Smooth muscle cell (in vitro differentiated cells): Measurements from ENCODE around the gene UCK2. TPM values are rescaled to one million over a fixed set of nuclear protein-coding genes. Genes with fewer than 3 reads are reported as not detected.

Source experiments
- DNase-seq: peaks from one replicate; lab custom pipeline; 2025; ENCODE audit not compliant: unreplicated experiment; lab: John Stamatoyannopoulos, UW
- H2AFZ ChIP-seq: fragments of 200-600 bp; sonication (generic); 2 replicates; pipeline ENCODE4 v1.6.0; 2016; ENCODE audit warnings: antibody characterized with exemption, low read depth, mild to moderate bottlenecking
- H3F3A ChIP-seq: fragments of 200-600 bp; sonication (generic); 2 replicates; pipeline ENCODE4 v1.6.0; 2017; ENCODE audit warnings: antibody characterized with exemption, low read depth
- H3K27ac ChIP-seq: fragments of 200-600 bp; sonication (generic); 2 replicates; pipeline ENCODE4 v1.5.1; 2016; ENCODE audit warnings: low read depth, mild to moderate bottlenecking
- H3K27me3 ChIP-seq: fragments of 200-600 bp; sonication (generic); 2 replicates; pipeline ENCODE4 v1.6.1; 2016; ENCODE audit warnings: low read depth, mild to moderate bottlenecking
- H3K36me3 ChIP-seq: fragments of 200-600 bp; sonication (generic); 2 replicates; pipeline ENCODE4 v1.5.1; 2016; ENCODE audit warnings: low read depth
- H3K4me1 ChIP-seq: fragments of 200-600 bp; sonication (generic); 2 replicates; pipeline ENCODE4 v1.5.1; 2016; ENCODE audit warnings: low read depth
- H3K4me2 ChIP-seq: fragments of 200-600 bp; sonication (generic); 2 replicates; pipeline ENCODE4 v1.6.0; 2016; ENCODE audit warnings: mild to moderate bottlenecking
- H3K4me3 ChIP-seq: fragments of 200-600 bp; sonication (generic); 2 replicates; pipeline ENCODE4 v1.5.1; 2016; ENCODE audit warnings: mild to moderate bottlenecking
- H3K79me2 ChIP-seq: fragments of 200-600 bp; sonication (generic); 2 replicates; pipeline ENCODE4 v1.6.0; 2016; ENCODE audit warnings: low read depth, mild to moderate bottlenecking
- H3K9ac ChIP-seq: fragments of 200-600 bp; sonication (generic); 2 replicates; pipeline ENCODE4 v1.6.0; 2016; ENCODE audit warnings: low read depth
- H3K9me3 ChIP-seq: fragments of 200-600 bp; sonication (generic); replicated peaks from 2 replicates; pipeline ENCODE4 v1.5.1; 2016; ENCODE audit warnings: low read depth
- H4K20me1 ChIP-seq: fragments of 200-600 bp; sonication (generic); 2 replicates; pipeline ENCODE4 v1.6.0; 2016; ENCODE audit warnings: low read depth
- WGBS: methylation state at CpG from one replicate; pipeline ENCODE4 v1.1.7; 2016; ENCODE audit warnings: low lambda C conversion rate; 5-methylcytosine and 5-hydroxymethylcytosine counted together
- polyA plus RNA-seq: library from polyadenylated mRNA; unstranded; fragments of >200 nt; fragmentation: Nextera tagmentation; extraction: Ambion mirVana; gene quantifications from 2 replicates; pipeline ENCODE4 v1.2.1, GENCODE V29; 2016
- total RNA-seq: library from RNA; depleted of rRNA; stranded (reverse); fragments of >200 nt; gene quantifications from 2 replicates; pipeline ENCODE4 v1.2.3, GENCODE V29; 2014
- TF ChIP-seq, protein P1 (sequence below): fragments of 200-600 bp; sonication (generic); IDR thresholded peaks from 2 replicates; pipeline ENCODE4 v1.5.1; 2017; ENCODE audit warnings: borderline replicate concordance, mild to moderate bottlenecking, antibody characterized with exemption; ENCODE audit not compliant: insufficient read depth, poor library complexity, severe bottlenecking

UCK2 gene
- total and polyA plus RNA-seq, 2 experiments from 2014 or later: 32.6 to 39.5 TPM

DNA sequence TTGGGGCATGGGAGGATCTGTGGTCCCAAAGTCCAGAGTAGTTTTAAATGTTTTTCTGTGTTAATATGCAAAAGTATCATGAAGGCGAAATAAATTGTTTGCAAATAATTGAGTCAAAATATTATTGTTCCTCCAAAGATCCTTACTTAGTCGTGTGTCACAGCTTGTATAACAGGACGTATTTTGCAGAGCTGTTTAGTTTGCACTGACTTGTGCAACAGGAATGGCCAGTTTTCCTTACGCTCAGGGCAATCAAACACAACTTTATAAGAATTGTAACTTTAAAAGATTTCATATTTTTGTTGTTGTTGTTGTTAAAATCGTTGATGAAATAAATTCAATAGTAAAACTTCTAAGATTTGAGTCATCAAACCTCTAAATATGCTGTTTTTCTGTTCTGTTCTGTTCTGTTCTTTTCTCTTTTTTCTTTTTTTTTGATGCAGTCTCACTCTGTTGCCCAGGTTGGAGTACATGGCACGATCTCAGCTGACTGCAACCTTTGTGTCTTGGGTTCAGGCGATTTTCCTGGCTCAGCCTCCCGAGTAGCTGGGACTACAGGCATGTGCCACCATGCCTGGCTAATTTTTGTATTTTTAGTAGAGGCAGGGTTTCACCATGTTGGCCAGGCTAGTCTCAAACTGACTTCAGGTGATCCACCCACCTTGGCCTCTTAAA, 60.6 kb downstream of the UCK2 start:
- Histone ChIP-seq H3K4me3 (no peak overlapping the region), H4K20me1 (no peaks in the 10 kb centered on the region), H2AFZ (no peak overlapping the region), H3K27ac (no peak overlapping the region), H3K4me2 (no peak overlapping the region), H3K27me3 (no peaks in the 10 kb centered on the region), H3K79me2 (peaks cover 52% of the 10 kb centered on the region), H3K9ac (no peak overlapping the region), H3K4me1 (peaks cover 6% of the 10 kb centered on the region), H3K36me3 (no peaks in the 10 kb centered on the region), H3K9me3 (no peaks in the 10 kb centered on the region), H3F3A (no peaks in the 10 kb centered on the region)
- WGBS: 84% methylated on average over 8 of the region's 8 CpGs
- TF ChIP-seq, protein P1, sequence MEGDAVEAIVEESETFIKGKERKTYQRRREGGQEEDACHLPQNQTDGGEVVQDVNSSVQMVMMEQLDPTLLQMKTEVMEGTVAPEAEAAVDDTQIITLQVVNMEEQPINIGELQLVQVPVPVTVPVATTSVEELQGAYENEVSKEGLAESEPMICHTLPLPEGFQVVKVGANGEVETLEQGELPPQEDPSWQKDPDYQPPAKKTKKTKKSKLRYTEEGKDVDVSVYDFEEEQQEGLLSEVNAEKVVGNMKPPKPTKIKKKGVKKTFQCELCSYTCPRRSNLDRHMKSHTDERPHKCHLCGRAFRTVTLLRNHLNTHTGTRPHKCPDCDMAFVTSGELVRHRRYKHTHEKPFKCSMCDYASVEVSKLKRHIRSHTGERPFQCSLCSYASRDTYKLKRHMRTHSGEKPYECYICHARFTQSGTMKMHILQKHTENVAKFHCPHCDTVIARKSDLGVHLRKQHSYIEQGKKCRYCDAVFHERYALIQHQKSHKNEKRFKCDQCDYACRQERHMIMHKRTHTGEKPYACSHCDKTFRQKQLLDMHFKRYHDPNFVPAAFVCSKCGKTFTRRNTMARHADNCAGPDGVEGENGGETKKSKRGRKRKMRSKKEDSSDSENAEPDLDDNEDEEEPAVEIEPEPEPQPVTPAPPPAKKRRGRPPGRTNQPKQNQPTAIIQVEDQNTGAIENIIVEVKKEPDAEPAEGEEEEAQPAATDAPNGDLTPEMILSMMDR: no peak
- DNase-seq: no peak

DNA sequence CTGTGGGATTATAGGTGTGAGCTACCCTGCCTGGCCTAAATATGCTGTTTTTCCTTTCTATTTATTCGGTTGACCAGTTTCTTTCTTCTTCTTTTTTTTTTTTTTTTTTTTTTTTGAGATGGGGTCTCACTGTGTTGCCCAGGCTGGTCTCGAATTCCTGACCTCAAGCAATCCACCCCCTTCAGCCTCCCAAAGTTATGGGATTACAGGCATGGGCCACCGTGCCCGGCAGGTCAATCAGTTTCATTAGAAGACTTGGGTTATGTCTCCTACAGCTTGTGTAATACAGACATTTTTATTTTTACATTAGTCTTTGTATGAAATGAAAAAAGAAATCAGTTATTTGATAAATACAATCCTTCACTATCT, 61.1 kb downstream of the UCK2 start:
- no peaks in the 10 kb centered on the region for H3K27me3 ChIP-seq
- H3F3A ChIP-seq: no peaks in the 10 kb centered on the region
- no peak overlapping the region for H2AFZ ChIP-seq
- no peaks in the 10 kb centered on the region for H3K9me3 ChIP-seq
- no peaks in the 10 kb centered on the region for H4K20me1 ChIP-seq
- peaks cover 5% of the 10 kb centered on the region for H3K4me1 ChIP-seq
- no peak overlapping the region for H3K4me2 ChIP-seq
- 98% methylated on average over 3 of the region's 4 CpGs for WGBS
- DNase-seq: no peak
- H3K36me3 ChIP-seq: no peaks in the 10 kb centered on the region
- no peak overlapping the region for H3K9ac ChIP-seq
- peaks cover 47% of the 10 kb centered on the region for H3K79me2 ChIP-seq
- no peak overlapping the region for H3K4me3 ChIP-seq
- no peak overlapping the region for H3K27ac ChIP-seq
- TF ChIP-seq, protein P1: no peak

DNA sequence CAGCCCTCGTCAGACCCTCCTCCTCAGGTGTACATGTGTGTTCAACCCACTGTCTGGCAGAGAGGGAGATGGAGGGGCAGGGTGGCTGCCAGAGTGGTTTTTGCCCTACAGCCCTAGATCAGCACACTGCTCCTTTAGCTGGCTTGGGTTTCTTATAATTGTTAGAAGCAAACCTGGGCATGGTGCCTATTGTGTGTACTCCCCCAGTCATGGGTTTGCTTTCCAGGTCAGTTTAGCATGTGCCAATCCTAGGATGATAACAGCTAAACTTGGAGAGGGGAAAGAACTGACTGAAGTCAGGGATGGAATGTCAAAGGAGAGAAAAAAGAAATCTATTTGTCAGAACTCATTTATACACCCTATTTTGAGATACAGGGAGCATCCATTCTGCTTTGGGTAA, 63.3 kb downstream of the UCK2 start:
- Histone ChIP-seq H3K9me3 (no peaks in the 10 kb centered on the region), H3K79me2 (peaks cover 33% of the 10 kb centered on the region), H2AFZ (no peak overlapping the region), H3K9ac (no peak overlapping the region), H3K4me1 (no peaks in the 10 kb centered on the region), H3K4me3 (no peak overlapping the region), H3F3A (peaks cover 10% of the 10 kb centered on the region), H3K27me3 (no peaks in the 10 kb centered on the region), H3K36me3 (no peaks in the 10 kb centered on the region), H3K4me2 (no peak overlapping the region), H4K20me1 (no peaks in the 10 kb centered on the region), H3K27ac (no peak overlapping the region)
- 100% methylated on average over 1 of the region's 1 CpG for WGBS
- TF ChIP-seq, protein P1: no peak
- DNase-seq: no peak
